Chondrocyte (in vitro differentiated cells): ENCODE measurements around the gene PLA2G4B. TPM values are rescaled to one million over a fixed set of nuclear protein-coding genes. Genes with fewer than 3 reads are reported as not detected.

ENCODE experiments used
- DNase-seq: peaks from one replicate; pipeline ENCODE4 v3.0.0; 2021; ENCODE audit warnings: mixed read lengths, low spot score
- H3K27ac Mint-ChIP-seq: one replicate; pipeline ENCODE4 v1.8.0; 2021; ENCODE audit warnings: mild to moderate bottlenecking, moderate library complexity, mixed read lengths; ENCODE audit not compliant: unreplicated experiment
- H3K27me3 Mint-ChIP-seq: 2 replicates; pipeline ENCODE4 v1.8.0; 2021; ENCODE audit warnings: low read depth, mixed read lengths
- H3K36me3 Mint-ChIP-seq: 2 replicates; pipeline ENCODE4 v1.8.0; 2021; ENCODE audit warnings: low read depth, mixed read lengths
- H3K4me1 Mint-ChIP-seq: 2 replicates; pipeline ENCODE4 v1.8.0; 2021; ENCODE audit warnings: low read depth, mild to moderate bottlenecking, mixed read lengths
- H3K4me3 Mint-ChIP-seq: one replicate; pipeline ENCODE4 v1.8.0; 2021; ENCODE audit warnings: mild to moderate bottlenecking, moderate library complexity, mixed read lengths; ENCODE audit not compliant: unreplicated experiment
- H3K9me3 Mint-ChIP-seq: 2 replicates; pipeline ENCODE4 v1.8.0; 2021; ENCODE audit warnings: low read depth, mixed read lengths
- total RNA-seq: library from RNA; stranded (reverse); gene quantifications from 3 replicates; pipeline ENCODE4 v1.2.1, GENCODE V29; 2021
- TF ChIP-seq, protein P1 (sequence below): fragments of 200-600 bp; sonication (generic); IDR thresholded peaks from 2 replicates; pipeline ENCODE4 v1.5.0; 2021; ENCODE audit warnings: antibody characterized with exemption, mild to moderate bottlenecking, moderate library complexity

Gene PLA2G4B
- total RNA-seq, 1 donor from 2014 or later = 3.4 TPM

- Mint-ChIP-seq H3K27me3 (no peaks in the 10 kb centered on the region), H3K36me3 (peaks cover 19% of the 10 kb centered on the region), H3K4me3 (no peak overlapping the region), H3K4me1 (peaks cover 3% of the 10 kb centered on the region), H3K27ac (no peak overlapping the region), H3K9me3 (no peaks in the 10 kb centered on the region)
- TF ChIP-seq, protein P1, sequence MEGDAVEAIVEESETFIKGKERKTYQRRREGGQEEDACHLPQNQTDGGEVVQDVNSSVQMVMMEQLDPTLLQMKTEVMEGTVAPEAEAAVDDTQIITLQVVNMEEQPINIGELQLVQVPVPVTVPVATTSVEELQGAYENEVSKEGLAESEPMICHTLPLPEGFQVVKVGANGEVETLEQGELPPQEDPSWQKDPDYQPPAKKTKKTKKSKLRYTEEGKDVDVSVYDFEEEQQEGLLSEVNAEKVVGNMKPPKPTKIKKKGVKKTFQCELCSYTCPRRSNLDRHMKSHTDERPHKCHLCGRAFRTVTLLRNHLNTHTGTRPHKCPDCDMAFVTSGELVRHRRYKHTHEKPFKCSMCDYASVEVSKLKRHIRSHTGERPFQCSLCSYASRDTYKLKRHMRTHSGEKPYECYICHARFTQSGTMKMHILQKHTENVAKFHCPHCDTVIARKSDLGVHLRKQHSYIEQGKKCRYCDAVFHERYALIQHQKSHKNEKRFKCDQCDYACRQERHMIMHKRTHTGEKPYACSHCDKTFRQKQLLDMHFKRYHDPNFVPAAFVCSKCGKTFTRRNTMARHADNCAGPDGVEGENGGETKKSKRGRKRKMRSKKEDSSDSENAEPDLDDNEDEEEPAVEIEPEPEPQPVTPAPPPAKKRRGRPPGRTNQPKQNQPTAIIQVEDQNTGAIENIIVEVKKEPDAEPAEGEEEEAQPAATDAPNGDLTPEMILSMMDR = no peak
- DNase-seq = no peak
Measured at GRCh38 chr15:41810651-41811431, 27.8 kb upstream of the PLA2G4B start.

GRCh38 chr15:41811432-41812195 lies 27.0 kb upstream of the PLA2G4B start:
- TF ChIP-seq, protein P1 = peak; percentile 89
- Mint-ChIP-seq H3K27me3 (no peaks in the 10 kb centered on the region), H3K4me3 (no peak overlapping the region), H3K27ac (no peak overlapping the region), H3K4me1 (no peaks in the 10 kb centered on the region), H3K36me3 (peaks cover 23% of the 10 kb centered on the region), H3K9me3 (no peaks in the 10 kb centered on the region)
- DNase-seq = no peak

DNA sequence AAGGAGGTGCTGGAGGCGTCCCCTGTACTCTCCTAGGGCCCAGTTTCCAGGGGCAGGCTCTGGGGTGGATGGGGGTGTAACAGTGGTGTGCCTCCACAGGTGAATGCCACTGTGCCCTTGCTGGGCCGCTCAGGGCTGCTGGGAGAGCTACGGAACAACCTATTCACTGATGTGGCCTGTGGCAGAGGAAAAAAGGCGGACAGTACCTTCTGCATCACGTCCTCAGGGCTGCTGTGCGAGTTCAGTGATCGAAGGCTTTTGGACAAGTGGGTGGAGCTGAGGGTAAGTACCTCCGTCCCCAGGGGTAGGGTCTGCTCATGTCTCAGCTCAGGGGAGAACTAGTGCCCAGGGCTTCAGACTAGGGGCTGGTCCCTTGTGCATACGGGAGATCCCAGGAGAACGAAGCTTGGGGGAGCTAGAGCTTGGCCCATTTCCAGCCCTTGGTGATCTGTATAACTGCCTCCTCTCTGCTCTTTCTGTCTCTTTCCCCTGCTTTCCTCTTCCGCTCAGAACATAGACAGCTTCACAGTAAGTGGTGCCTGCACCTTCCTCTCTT lies 25.7 kb upstream of the PLA2G4B start:
- no peaks in the 10 kb centered on the region for H3K9me3 Mint-ChIP-seq
- H3K4me1 Mint-ChIP-seq = no peaks in the 10 kb centered on the region
- H3K27ac Mint-ChIP-seq = no peak overlapping the region
- DNase-seq = no peak
- H3K4me3 Mint-ChIP-seq = no peak overlapping the region
- peaks cover 33% of the 10 kb centered on the region for H3K36me3 Mint-ChIP-seq
- no peaks in the 10 kb centered on the region for H3K27me3 Mint-ChIP-seq
- TF ChIP-seq, protein P1 = no peak

DNA sequence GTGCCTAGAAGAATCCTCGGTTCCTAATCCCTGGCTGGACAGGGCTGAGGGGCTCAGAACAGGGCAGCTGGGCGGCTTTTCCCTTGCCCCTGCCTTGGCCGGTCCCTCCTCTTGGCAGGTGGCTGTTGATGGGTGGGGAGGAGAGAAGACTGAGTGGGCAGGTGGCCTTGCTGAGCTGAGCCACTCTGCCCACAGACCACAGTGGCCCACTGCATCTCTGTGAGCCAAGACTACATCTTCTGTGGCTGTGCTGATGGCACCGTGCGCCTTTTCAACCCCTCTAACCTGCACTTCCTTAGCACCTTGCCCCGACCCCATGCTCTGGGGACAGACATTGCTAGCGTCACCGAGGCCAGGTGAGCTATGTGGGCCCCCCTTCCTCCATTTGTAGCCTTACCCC lies 25.2 kb upstream of the PLA2G4B start:
- no peaks in the 10 kb centered on the region for H3K9me3 Mint-ChIP-seq

DNA sequence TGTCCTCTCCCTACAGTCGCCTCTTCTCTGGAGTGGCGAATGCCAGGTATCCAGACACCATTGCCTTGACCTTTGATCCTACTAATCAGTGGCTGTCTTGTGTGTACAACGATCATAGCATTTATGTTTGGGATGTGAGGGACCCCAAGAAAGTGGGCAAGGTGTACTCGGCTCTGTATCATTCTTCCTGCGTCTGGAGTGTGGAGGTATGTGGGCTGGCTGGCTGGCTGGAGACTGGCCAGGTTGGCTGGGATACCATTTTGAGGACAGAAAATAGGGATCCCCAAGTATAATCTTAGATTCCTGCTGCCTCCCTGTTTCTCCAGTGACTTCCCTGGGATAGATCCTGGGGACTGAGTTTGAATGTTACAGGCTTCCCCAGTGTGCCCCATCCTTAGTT lies 24.1 kb upstream of the PLA2G4B start:
- TF ChIP-seq, protein P1 = no peak
- DNase-seq = no peak
- Mint-ChIP-seq H3K36me3 (peaks cover 45% of the 10 kb centered on the region), H3K27me3 (no peaks in the 10 kb centered on the region), H3K9me3 (no peaks in the 10 kb centered on the region), H3K4me3 (no peak overlapping the region), H3K27ac (no peak overlapping the region), H3K4me1 (no peaks in the 10 kb centered on the region)

More for the DNA sequence above, 25.2 kb upstream of the PLA2G4B start:
- no peak overlapping the region for H3K4me3 Mint-ChIP-seq
- no peak for DNase-seq
- no peaks in the 10 kb centered on the region for H3K4me1 Mint-ChIP-seq
- no peaks in the 10 kb centered on the region for H3K27me3 Mint-ChIP-seq
- H3K27ac Mint-ChIP-seq = no peak overlapping the region
- TF ChIP-seq, protein P1 = no peak
- H3K36me3 Mint-ChIP-seq = peaks cover 38% of the 10 kb centered on the region
